Stimulated activated CD4-positive, alpha-beta T cell treated with anti-CD3 and anti-CD28 coated beads, TNF-alpha, amount 100 ng/mL, for 48 hours (primary cell): ENCODE measurements around the gene ANKRD24.
"Not testable (repeated sequence)": the region's sequence is repeated elsewhere in the genome, so short reads cannot be mapped to it uniquely, and the experiment has no call there.

Experiments
- DNase-seq, 3 donors: peaks; one replicate each; pipeline ENCODE4 v3.0.0-alpha.2; 2020; ENCODE audit warnings: low read depth in 3 of 3

Gene ANKRD24

DNA sequence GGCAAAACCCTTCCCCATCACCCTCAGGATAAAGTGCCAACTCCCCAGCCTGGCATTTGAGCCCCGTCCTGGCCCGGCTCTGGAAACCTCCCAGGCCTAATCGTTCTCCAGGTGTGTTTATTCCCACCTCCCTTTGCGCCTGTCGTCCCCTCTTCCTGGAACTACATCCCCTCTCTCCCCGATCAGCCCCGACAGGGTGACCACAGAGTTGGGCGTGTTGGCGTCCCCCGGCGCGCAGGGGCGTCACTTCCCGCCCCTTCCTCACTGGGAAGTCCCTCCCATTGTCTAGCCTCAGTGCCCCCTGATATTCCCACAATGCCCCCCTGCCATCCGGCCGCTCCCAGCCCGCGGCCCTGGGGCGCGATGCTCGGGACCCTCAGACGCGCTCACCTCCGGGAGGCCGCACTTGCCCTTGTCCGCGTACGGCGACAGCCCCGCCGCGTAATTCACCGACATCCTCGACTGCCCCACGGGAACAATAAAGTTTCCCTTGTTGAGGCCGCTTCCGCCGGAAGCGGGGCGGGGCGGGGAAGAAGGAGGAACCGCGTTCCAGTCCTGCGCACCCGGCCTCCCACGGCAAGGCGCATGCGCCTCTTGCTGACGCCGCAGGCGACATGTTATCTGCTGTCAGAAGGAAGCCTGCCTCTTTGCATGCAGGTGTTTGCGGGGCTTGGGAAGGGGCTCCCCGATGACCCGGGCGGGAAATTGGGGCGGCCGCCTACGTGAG lies at the start of gene ANKRD24, which contains the start of gene SIRT6:
TSS of gene ANKRD24 (plus strand) at position 606 of the 727 bp plus-strand sequence. CDS start 3,737 bp downstream, outside the sequence.
TSS of gene SIRT6 (minus strand) at position 480 of the 727 bp plus-strand sequence. CDS start at position 456, 24 bp downstream.
- peak; percentile 91 to 93 (median 93) for DNase-seq

DNA sequence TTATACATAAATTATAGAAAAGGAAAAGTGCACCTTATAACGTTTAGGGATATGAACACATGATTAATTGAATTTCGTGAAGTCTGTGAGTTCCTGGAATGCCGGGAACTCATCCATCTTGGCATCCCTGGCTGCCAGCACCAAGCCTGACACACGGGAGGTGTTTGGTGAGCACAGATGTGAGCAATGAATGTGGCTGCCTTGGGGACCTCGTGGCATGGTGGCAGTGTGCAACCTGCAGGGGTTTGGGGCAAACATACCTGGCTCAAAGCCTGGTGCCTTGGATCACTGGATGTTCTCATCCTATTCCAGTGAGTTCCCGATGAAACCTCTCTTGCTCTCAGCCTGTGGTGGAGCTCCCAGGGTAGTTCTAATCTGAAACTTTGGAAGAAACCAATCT lies 48.1 kb upstream of the ANKRD24 start:
- DNase-seq = no peak

DNA sequence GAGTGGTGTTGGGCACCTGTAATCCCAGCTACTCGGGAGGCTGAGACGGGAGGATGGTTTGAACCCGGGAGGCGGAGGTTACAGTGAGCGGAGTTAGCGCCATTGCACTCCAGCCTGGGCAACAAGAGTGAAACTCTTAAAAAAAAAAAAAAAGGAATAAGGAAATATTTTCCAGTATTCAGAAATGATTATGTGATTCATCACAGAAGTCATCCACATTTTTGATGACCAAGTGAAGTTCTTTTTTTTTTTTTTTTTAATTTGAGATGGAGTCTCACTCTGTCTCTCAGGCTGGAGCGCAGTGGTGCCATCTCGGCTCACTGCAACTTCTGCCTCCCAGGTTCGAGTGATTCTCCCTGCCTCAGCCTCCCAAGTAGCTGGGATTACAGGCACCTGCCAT lies 47.1 kb upstream of the ANKRD24 start:
- DNase-seq = not testable (repeated sequence)

DNA sequence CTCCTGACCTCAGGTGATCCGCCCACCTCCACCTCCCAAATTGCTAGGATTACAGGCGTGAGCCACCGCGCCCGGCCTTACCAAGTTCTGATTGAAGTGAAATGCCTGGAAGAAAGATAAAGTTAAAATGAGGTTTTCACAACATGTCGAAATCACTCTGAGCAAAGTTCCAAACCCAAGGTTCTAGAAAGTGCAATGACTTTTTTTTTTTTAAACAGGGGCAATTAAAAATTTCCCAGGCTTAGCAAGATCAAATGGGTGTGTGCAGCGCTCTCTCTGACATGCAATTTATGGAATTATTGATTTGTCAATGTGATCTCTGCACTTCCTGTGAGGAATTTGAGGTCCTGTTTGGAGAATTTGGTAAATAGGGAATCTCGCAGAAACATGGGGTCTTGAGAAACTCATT lies 45.8 kb upstream of the ANKRD24 start:
- no peak for DNase-seq

DNA sequence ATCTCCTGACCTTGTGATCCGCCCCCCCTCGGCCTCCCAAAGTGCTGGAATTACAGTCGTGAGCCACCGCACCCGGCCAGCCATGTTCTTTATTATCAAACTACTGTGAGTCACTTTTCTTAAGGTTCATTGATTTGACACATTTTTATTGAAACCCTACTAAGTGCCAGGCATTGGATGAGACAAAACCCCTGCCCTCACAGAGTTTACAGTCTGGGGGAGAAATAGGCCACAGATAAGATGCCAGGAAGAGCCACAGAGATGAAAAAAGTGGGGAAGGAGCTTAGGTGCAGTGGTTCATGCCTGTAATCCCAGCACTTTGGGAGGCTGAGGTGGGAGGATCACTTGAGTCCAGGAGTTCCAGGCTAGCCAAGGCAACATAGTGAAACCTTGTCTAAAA lies 44.0 kb upstream of the ANKRD24 start:
- no peak for DNase-seq

DNA sequence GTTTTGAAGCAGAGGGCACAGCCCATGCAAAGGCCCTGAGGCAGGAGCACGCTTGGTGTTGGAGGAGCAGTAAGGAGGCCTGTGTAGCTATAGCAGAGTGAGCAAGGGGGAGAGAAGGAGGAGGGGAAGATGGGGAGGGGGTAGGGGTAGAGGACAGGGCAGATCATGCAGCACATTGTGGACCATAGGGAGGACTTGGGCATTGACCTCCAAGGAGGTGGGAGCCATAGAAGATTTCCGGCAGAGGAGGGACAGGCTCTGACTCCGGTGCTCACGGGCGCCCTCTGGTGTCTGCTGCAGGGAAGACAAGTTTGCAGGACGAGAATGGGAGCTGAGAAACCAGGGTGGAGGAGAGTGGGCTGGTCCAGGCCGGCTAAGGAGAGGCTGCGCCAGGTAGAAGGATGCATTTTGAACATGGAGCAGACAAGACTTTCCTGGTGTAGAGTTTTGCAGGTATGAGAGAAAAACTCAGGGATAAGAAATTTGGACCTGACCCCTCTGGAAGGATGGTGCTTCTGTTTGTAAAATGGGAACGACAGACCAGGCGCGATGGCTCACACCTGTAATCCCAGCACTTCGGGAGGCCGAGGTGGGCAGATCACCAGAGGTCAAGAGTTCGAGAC lies 42.8 kb upstream of the ANKRD24 start:
- peak; percentile 77 to 91 (median 88) for DNase-seq

DNA sequence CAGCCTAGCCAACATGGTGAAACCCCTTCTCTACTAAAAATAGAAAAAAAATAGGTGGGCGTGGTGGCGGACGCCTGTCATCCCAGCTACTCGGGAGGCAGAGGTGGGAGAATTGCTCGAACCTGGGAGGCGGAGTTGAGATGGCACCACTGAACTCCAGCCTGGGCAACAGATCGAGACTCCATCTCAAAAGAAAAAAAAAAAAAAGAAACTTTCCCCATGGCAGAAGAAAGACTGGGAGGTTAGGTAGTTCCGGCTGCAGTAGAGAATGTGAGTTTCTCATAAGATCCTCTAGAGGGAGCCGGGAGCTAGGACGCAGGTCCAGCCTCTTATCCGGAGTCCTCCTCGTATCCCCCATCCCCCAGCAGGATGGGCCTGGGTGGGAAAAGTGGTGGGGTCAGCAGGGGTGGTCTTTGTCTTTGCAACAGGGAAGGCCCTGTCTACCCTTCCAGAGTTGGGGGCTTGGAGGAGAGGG lies 42.2 kb upstream of the ANKRD24 start:
- DNase-seq = no peak

DNA sequence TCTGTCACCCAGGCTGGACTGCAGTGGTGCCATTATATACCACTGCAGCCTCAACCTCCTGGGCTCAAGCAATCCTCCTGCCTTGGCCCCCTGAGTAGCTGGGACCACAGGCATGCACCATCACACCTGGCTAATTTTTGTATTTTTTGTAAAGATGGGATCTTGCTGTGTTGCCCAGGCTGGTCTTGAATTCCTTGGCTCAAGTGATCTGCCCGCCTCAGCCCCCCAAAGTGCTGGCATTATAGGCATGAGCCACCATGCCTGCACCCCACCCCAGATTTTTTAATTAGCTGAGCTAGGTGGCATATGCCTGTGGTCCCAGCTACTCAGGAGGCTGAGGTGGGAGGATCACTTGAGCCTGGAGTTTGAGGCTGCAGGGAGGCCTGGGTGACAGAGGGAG lies 39.6 kb upstream of the ANKRD24 start:
- not testable (repeated sequence) for DNase-seq

DNA sequence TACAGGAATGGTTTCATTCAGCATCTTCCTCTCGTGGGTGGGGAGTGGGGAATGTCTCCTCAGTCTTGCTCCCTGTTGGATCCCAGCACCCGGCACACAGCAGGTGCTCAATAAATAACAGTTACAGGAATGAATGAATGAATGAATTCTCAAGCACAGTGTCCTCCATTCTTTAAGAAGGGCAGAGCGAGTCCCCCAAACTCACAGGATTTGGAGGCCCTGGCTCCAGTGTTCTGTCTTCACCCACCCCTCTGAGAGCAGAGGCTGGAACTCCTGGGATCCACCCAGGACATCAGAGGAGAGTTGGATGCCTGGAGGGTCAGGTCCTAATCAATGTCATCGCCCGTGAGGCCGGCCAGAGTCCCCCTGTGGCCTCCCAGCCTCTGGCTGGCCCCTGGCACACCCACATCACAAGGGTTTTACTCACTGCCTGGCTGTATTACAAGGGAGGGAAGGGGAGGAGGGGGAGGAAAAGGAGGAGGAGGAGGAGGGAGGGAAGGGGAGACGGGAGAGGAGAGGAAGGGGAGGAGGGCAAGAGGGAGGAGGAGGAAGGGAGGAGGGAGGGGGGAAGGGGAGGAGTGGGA lies 37.7 kb upstream of the ANKRD24 start:
- no peak for DNase-seq

DNA sequence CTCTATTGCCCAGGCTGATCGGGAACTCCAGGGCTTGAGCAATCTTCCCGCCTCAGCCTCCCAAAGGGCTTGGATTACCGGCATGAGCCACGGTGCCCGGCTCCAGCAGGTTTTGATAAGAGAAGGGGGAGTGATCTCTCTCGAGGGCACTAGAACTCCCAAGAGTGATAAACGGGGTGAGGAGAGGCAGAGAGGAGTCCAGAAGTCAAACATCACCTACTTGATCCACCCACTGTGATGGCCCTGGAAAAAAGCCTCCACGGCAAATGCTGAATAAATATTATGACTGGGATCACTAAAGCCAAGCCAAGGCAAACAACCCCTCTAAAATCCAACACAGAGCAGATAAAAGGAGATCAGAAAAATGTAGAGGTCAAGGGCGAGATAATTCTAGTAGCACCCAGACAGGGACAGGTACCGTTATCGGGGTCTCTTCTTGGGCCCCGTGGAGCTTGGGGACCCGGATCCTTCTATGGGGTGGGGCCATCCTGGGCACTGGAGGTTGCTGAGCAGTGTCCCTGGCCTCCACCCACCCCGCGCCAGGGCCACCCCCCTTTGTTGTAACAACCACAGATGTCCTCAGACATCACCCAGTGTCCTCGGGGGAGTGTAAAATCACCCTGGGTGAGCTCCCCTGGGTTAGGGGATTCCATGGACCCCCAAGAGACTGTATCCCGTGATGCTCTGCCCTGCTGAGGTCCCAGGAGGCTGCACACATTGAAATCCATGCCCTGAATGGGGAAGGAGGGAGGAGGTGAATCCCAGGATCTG lies 32.8 kb upstream of the ANKRD24 start:
- DNase-seq = no peak

DNA sequence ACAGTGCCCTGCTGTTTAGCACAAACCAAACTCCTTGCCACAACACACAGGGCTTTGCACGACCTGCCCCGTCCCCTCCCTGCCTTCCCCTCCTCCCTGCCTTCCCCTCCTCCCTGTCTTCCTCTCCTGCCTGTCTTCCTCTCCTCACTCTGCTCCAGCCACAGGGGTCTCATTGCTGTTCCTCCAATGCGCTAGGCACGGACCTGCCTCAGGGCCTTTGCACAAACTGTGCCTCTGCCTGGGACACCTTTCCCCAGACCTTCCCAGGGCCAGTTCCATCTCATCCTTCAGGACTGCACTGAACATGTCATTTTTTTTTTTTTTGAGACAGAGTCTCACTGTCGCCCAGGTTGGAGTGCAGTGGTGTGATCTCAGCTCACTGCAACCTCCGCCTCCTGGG lies 30.9 kb upstream of the ANKRD24 start:
- no peak for DNase-seq

DNA sequence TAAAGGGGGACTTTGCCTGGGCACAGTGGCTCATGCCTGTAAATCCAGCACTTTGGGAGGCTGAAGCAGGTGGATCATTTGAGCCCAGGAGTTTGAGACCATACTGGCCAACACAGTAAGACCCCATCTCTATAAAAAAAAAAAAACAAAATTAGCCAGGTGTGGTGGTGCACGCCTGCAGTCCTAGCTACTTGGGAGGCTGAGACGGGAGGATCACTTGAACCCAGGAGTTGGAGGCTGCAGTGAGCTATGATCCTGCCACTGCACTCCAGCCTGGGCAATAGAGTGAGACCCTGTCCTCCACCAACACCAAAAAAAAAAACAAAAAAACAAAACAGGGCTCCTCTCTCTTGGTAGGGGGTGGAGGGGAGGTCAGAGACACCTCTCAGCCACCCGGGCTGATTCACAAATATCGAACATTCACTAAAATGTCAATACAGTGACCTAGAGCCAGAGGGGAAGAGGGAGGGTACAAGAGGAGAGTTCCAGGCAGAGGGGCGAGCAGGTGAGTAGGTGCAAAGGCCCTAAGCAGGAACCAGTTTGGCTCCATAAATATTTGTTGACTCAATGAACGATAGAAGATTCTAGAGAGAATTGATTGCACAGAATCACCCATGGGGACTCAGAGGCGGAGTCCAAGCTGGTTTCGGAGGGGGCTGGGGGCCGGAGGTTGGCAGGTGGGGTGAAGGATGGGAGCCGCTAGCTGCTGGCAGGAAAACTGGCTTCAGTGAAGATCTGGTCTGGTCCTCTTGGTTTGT lies 30.1 kb upstream of the ANKRD24 start:
- no peak for DNase-seq

DNA sequence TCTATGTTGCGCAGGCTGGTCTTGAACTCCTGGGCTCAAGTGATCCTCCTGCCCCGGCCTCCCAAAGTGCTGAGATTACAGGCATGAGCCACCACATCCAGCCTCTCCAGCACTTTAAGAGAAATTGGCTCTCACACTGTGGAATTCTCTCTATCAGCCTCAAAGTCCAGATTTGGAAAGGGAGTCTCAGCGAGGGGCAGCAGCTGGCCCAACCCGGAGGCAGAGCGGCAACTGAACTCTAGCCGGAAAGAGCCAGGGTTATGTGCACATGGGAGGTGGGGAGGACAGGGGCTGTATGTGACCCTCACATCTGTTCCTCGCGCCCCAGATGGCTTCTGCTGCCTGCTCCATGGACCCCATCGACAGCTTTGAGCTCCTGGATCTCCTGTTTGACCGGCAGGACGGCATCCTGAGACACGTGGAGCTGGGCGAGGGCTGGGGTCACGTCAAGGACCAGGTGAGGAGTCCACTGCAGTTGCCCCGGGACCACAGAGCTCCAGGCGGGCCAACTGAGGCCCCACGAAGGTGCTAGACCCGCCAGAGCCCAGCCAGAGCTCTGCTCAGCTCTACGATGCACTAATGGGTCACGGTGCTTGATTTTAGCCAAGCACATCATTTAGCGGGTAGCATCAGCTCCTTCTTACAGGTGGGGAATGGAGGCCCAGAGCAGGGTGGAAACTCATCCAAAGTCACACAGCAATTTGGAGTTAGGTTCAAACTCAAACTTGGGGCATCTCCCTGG lies 27.7 kb upstream of the ANKRD24 start:
- DNase-seq = no peak

DNA sequence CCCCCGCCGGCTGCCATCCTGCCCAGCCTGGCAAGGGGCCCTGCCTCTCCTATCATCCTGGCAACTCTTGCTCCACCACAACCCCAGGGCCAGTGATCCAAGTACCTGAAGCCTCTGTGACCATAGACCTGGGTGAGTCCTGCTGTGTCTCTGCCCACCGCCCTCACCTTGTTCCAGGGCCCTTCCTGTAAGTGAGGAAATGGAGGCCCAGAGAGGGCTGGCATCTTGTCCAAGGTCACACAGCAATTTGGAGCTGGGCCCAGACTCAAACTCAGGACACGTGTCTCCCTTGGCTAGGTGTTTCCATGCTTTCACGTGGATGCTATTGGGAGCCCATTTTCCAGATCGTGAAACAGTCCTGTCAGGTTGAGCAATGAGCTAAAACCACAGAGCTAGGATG lies 25.3 kb upstream of the ANKRD24 start:
- DNase-seq = no peak

DNA sequence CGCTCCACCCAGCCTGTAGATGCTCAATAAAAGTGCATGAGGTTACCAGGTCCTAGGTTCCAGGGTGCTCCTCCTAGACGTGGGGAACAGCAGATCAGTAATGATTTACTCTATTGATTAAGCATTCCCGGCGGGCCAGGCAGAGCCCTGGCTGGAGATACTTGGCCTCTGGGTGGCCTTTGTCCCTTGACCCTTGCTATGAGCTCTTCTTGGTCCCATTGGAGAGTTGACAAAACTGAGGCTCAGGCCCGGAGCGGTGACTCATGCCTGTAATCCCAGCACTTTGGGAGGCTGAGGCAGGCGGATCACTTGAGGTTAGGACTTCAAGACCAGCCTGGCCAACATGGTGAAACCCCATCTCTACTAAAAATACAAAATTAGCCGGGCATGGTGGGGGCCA lies 24.5 kb upstream of the ANKRD24 start:
- not testable (repeated sequence) for DNase-seq

DNA sequence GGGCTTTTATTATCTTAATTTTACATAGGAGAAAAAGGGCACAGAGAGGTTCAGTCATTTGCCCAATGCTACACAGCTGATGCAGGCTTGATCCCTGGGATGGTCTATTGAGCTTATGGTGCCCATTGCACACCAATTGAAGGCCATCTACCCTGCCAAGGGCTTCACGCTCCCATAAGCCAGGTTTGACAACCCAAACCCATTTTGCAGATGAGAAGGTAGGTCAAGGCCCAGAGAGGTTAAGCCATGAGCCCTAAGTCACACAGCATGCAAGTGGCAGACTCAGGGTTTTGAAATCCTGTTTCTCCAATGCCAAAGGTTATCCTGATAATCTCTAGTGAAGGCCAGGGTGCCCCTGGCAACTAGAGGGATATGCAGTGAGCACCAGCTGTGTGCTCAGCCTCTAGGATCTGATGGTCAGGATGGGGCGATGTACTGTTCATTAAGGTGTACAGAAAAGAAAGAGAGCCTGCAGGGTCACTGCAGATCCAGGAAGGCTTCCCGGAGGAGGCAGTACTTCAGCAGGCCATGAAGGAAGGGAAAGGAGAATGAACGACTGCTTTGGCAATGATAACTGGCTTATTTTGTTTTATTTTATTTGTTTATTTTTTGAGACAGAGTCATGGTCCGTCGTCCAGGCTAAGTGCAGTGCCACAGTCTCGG lies 20.9 kb upstream of the ANKRD24 start:
- no peak for DNase-seq

DNA sequence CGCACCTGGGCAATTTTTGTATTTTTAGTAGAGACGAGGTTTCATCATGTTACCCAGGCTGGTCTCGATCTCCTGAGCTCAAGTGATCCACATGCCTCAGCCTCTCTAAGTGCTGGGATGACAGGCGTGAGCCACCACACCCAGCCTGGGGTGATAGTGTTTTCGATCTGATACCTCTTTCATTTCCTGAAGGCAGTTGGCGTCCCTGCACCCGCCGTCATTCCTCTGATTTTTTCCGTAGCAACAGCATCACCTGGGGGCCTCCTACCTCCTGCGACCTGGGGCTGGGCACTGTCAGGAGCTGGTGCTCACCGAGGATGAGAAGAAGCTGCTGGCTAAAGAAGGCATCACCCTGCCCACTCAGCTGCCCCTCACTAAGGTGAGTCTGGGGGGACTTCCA lies 18.2 kb upstream of the ANKRD24 start:
- DNase-seq = no peak

DNA sequence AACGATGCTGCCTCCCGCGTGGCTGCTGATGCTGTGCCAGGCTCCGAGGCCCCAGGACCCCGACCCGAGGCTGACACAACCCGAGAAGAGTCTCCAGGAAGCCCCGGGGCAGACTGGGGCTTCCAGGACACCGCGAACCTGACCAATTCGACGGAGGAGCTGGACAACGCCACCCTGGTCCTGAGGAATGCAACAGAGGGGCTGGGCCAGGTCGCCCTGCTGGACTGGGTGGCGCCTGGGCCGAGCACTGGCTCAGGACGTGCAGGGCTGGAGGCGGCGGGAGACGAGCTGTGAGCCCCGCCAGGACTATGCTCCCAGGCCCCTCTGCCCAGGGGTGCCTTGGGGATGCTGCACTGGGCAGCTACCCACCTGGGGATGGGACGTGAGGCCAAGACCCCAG lies 10.8 kb upstream of the ANKRD24 start:
- no peak for DNase-seq

DNA sequence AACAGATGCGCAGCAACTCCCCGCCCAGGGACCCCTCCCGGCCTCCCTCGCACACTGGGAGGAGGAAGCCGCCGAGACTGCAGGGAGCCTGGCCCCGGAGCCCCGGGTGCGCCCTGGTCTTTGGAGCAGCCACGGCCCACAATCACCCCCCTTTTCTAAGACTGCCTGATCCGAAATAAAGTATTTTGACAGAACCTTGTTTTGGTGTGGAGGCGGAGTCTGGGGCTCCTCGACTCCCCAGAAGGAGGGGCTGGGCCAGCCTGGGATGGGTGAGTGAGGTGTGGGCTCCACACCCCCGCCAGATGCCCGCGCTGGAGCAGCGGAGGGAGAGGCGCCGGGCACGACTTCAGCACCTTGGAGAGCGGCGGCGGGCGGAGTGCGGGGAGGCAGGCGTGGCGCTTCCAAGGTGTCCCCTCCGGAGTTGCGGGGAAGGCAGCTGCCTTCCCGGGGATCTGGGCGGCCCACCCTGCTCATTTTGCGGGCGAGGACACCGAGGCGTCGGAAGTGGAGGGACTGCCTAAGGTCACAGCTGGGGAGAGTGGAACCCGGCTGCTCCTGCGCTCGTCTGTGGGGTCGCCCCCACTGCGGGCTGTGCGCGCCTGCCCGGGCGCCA lies 9.5 kb upstream of the ANKRD24 start:
- DNase-seq = peak; percentile 26 to 65 (median 41)
